NCI-H2029 treated with DMSO at 0.1 percent for 48 hours (cell line): Measurements from ENCODE around the gene BMP2K.

ENCODE experiments used
- DNase-seq: peaks from one replicate; lab custom pipeline; 2025; lab: John Stamatoyannopoulos, UW

The BMP2K gene

DNA sequence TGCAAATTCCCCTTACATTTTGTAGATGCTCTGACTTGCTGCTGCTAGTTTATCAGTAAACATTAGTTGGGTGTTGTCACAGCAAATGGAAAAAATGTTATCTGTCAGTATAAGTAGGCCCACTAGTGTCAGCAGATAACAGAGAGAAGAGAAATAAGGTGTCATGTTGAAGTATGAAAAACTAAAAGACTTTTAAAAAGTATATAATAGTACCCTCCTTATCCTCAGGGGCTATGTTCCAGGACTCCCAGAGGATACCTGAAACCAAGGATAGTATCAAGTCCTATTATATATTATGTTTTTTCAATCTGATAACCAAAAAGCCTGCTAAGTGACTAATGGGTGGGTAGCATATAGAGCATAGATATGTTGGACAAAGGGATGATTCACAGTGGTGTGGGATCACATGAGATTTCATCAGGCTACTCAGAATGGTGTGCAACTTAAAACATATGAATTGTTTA, 11.6 kb upstream of the BMP2K start:
- DNase-seq, result no peak

DNA sequence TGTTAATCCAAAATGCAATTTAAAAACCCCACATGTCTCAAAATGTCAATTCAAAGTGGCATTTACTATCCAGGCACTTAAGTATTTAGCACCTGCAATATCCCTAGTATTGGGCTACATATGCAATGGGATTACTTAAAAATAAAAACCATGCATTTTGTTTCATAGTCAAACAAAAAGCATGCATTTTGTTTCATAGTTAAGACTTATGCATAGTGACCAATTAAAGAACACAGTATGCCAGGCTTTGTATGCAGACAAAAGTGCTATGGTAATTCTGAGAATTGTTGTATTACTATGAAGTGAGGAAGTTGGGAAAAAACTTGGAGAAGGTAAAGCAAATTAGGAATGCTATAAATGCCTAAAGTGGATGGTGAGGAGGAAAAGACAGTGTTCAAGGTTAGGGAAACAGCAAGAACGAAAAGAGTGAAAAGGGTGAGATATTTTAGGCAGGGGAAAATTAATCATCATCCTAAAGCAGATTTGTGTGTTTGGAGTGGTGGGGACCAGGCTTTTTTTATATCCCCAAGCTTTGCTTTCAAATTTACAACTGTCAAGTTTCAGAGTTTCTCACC, 10.6 kb upstream of the BMP2K start:
- no peak for DNase-seq

- no peak for DNase-seq
Observed at GRCh38 chr4:78766026-78766425, 10.1 kb upstream of the BMP2K start.

GRCh38 chr4:78766650-78767049, 9.5 kb upstream of the BMP2K start:
- DNase-seq, result no peak

GRCh38 chr4:78767350-78767749, 8.8 kb upstream of the BMP2K start:
- no peak for DNase-seq

DNA sequence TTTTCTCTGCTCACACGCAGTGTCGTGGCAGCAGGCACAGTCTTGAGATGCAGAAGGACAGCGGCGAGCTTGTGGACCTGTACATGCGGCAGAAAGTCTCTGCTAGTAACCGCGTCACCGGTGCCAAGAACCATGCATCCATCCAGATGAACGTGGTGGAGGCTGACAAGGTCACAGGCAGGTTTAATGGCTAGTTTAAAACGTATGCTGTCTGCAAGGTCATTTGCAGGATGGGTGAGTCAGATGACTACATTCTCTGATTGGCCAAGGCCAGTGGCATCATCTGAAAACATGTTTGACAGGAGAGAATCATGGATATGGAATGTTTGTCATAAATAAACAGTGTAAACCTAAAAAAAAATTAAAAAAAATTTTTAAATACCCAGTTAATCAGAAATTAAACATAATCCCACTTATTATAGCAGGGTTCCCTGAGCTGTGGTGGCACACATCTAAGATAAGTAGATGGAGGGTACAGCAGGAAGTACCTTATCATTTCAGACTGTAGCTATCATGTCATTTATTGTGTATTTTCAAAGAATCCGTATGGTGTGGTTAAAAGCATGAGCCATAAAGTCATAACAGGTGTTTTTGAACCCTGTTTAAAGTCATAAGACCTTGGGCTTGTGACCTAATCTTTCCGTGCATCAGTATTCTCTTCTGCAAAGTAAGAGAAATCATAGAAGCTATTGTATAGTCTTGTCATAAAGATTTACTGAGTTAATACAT, 7.5 kb upstream of the BMP2K start:
- DNase-seq, result no peak

GRCh38 chr4:78770091-78770642, 6.0 kb upstream of the BMP2K start:
- DNase-seq, result no peak

- no peak for DNase-seq
Observed at GRCh38 chr4:78772526-78773091, 3.5 kb upstream of the BMP2K start.

DNA sequence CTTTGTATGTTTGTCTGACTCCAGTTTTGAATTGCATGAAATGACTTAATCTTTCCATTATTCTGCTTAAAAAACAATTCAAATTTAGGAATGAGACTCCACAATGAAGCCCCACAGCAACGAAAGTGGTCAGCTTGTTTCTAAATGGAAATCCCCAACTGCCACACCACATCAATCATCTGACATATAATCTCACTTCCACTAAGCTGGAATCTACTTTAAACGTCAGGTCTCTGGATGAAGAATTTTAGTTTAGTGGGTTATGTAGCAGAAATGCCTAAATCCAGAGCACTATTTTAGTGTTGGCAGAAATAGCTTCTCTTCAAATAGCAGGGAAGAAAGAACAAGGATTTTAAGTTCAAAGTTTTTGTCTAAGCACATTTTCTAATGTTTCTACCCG, 1.7 kb upstream of the BMP2K start:
- DNase-seq, result no peak

DNA sequence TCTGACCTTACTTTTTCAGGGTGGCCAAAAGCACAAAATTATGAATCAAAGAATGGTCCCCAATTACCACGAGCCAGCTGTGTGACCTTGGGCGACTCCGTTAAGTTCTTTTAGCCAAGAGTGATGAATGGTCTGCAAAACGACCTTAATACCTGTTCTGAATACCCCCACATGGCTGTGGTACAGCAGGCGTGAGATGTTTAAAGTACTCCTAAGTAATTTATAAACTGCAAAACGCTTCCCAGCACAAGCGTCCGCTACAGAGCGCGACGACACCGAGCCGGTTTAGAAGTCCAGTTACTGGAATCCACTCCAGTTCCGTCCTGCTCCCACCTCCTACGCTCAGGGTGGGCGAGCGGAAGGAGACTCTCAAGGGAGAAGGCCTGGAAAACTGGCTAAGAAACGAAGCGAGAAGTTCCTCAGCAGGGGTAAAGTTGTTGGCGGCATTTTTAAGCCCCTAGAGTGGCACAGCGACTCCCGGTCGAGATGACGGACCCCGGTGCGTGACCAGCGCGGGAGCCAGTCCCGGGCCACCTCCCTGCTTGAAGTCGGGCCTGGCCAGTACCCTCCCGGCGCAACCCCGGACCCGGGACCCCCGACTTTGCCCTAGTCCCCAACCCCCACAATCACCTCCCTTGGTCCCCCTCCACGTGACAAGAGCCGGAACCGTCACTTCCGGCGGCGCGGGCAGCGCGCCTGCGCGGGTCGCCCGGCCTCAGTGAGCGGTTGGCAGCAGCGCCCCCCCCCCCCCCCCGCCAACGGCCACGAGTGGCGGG, 659 bp upstream of the BMP2K start:
- DNase-seq, result no peak

- DNase-seq, result peak; percentile 22
Observed at GRCh38 chr4:78776729-78777575, 802 bp downstream of the BMP2K start.

- no peak for DNase-seq
Observed at GRCh38 chr4:78777576-78777940, 1.4 kb downstream of the BMP2K start.

GRCh38 chr4:78778530-78778929, 2.4 kb downstream of the BMP2K start:
- no peak for DNase-seq

GRCh38 chr4:78779280-78779679, 3.1 kb downstream of the BMP2K start:
- no peak for DNase-seq

DNA sequence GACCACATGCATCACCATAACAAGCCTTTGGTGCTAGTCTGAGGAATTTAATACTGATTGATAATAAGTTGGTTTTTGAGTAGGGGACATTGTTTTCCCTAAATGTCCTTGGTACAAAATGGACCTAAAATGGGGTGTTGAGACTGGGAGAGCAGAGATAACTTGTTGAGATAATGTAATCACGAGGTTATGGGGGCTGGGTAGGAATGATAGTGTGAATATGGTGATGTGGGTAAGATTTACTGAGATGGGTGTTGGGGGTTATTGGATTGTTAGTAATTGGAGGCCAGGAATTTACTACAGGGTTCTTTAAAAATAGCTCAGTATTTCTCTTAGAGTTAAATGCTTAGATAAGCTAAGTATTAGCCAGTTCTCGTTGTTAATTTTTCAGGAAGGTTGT, 3.9 kb downstream of the BMP2K start:
- no peak for DNase-seq

- DNase-seq, result no peak
Observed at GRCh38 chr4:78781139-78781538, 5.0 kb downstream of the BMP2K start.

DNA sequence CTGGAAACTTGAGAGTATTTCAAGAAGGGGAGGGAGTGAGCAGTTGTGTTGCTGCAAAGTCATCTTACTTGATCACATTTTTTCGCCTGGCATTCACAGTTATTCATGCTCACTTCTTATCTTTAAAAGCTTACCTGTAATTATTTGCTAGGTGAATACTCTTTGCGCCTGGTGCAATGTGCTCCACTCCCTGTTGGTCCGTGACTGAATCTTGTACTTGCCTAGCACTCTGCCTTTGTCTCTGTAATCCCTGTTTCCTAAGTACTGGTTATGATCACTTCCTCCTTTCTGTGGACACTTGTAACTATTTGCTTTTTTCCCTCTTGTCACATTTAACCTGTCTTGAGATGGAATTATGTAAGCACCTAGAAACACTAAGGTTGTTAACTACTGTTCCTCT, 5.8 kb downstream of the BMP2K start:
- peak; percentile 20 for DNase-seq

DNA sequence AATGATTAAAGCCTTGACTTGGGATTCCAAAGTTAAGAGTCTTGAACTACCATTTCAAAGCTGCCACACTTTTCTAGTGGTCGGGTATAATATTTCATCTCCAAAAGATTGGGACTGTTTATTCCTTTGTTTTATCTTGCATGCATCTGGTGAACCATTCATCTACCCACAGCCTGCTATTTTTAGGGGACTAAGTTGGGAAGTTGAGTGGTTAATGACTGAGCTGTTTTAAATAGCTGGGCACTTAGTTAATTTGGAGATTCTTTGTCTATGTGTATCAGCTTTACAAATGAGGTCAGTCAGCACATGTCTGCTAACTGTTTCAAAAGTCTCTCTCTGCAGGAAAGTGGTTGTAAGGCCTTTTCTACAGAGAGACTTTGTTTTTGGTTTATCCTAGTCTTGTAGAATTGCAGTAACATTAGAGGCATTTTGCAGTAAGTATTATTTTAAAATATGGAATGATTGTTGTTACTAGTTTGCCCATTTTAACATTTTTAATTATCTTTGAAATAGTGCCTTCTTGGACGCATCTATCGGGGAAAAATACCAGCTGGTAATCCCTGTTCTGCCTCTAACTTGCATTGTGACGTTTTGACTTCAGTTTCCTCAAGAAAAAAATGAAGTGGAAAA, 8.2 kb downstream of the BMP2K start:
- no peak for DNase-seq

GRCh38 chr4:78787392-78788006, 11.3 kb downstream of the BMP2K start:
- no peak for DNase-seq

DNA sequence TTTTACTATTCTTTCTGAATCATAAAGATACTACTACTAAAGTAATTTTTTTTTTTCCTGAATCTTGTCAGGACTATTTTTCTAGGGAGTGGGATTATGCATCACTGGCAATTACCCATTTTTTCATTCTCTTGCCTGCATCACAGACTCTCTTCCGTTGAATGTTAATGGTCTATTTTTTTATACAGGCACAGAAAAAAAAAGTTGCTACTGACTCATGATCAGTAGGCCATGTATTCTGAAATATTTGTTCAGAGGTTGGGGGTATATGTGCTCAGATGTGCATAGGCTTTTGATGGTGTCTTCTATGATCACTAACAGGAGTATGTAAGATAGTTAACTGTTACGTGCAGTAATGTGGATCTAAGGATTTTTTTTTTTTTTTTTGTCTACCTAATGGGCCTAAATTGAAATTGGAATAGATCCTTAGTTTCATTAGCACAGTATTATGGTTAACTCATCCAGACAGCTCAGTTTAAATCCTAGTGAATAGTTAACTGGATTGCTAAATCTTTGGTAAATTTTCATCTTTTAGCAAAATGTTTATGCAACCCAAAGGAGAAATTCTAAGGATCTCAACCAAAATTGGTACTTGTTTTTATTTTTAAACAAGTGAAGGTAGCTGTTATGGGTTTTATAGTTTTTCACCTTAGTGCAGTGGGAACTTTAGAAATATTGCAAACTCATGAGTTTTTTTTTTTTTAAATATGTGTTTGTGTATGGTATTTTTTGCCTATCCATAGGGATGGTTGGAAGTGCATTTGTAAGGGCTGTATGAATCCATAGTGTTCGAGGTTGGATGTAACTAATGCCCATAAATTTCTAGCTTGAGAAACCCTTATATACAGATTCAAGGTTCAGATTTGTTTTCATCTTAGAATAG, 12.1 kb downstream of the BMP2K start:
- no peak for DNase-seq
